ENCODE results near the gene SRSF7. TPM values are rescaled to one million over a fixed set of nuclear protein-coding genes. Genes with fewer than 3 reads are reported as not detected.

SRSF7 gene
- total RNA-seq, 4 donors from 2014 or later: 21.5 to 51.4 (median 34.1) TPM

GRCh38 chr2:38788306-38788705, 37.1 kb upstream of the SRSF7 start:
- no peaks in the 10 kb centered on the region for H3K9me3 ChIP-seq
- H3K27ac ChIP-seq: no peak overlapping the region
- no peak overlapping the region for H3K4me3 ChIP-seq
- DNase-seq (no peak), ATAC-seq (no peak)
- H3K27me3 ChIP-seq: no peaks in the 10 kb centered on the region
- peaks cover 0 to 6% of the 10 kb centered on the region in 2 donors for H3K36me3 ChIP-seq
- TF ChIP-seq POLR2A (IDR thresholded peaks at IDR 0.05) (no peak), CTCF (IDR thresholded peaks at IDR 0.05 in 4 of 5, conservative IDR thresholded peaks at IDR 0.05 in 1 of 5) (no peak)
- in situ Hi-C loops (cut with MboI; ENCODE audit: low sequenced_read_pairs in 4 of 4): no loop called here
- no peaks in the 10 kb centered on the region for H3K4me1 ChIP-seq
- intact Hi-C loops (cut with DNase I; ENCODE audit: low total_unique reads): no loop called here

GRCh38 chr2:38783586-38783985, 32.4 kb upstream of the SRSF7 start:
- in situ Hi-C loops (cut with MboI; ENCODE audit: low sequenced_read_pairs in 4 of 4): no loop called here
- Histone ChIP-seq H3K27ac (no peak overlapping the region), H3K4me3 (no peak overlapping the region), H3K36me3 (peaks cover 0 to 26% of the 10 kb centered on the region in 2 donors), H3K9me3 (no peaks in the 10 kb centered on the region), H3K4me1 (peaks cover 6 to 8% of the 10 kb centered on the region in 2 donors), H3K27me3 (no peaks in the 10 kb centered on the region)
- DNase-seq (no peak), ATAC-seq (no peak)
- intact Hi-C loops (cut with DNase I; ENCODE audit: low total_unique reads): no loop called here
- no peak for TF ChIP-seq CTCF (IDR thresholded peaks at IDR 0.05 in 4 of 5, conservative IDR thresholded peaks at IDR 0.05 in 1 of 5)
- no peak for TF ChIP-seq POLR2A (IDR thresholded peaks at IDR 0.05)

GRCh38 chr2:38778687-38779082, 27.5 kb upstream of the SRSF7 start:
- TF ChIP-seq CTCF (IDR thresholded peaks at IDR 0.05 in 4 of 5, conservative IDR thresholded peaks at IDR 0.05 in 1 of 5) (no peak), POLR2A (IDR thresholded peaks at IDR 0.05) (no peak)
- H3K27ac ChIP-seq: peak overlapping the region; percentile 54 to 81 (median 75)
- no peaks in the 10 kb centered on the region for H3K27me3 ChIP-seq
- no peak for ATAC-seq
- intact Hi-C loops (cut with DNase I; ENCODE audit: low total_unique reads): loop anchor here (1.0 to 2.0 kb wide), 2 partner anchors 27 to 96 kb away; partner anchors contain the start of genes DHX57, MORN2 and SRSF7
- DNase-seq: no peak
- peak overlapping the region; percentile 58 to 89 (median 80) for H3K4me3 ChIP-seq
- peaks cover 9 to 10% of the 10 kb centered on the region in 2 donors for H3K4me1 ChIP-seq
- in situ Hi-C loops (cut with MboI; ENCODE audit: low sequenced_read_pairs in 4 of 4): no loop called here
- peaks cover 0 to 22% of the 10 kb centered on the region in 2 donors for H3K36me3 ChIP-seq
- no peaks in the 10 kb centered on the region for H3K9me3 ChIP-seq

- DNase-seq: no peak
- intact Hi-C loops (cut with DNase I; ENCODE audit: low total_unique reads): no loop called here
- in situ Hi-C loops (cut with MboI; ENCODE audit: low sequenced_read_pairs in 4 of 4): no loop called here
Observed at GRCh38 chr2:38776531-38776930, 25.4 kb upstream of the SRSF7 start.

More at GRCh38 chr2:38776531-38776930, 25.4 kb upstream of the SRSF7 start:
- H3K9me3 ChIP-seq: no peaks in the 10 kb centered on the region
- H3K27me3 ChIP-seq: no peaks in the 10 kb centered on the region
- ATAC-seq: no peak
- H3K27ac ChIP-seq: no peak overlapping the region
- peaks cover 9 to 10% of the 10 kb centered on the region in 2 donors for H3K4me1 ChIP-seq
- peaks cover 0 to 13% of the 10 kb centered on the region in 2 donors for H3K36me3 ChIP-seq
- TF ChIP-seq POLR2A (IDR thresholded peaks at IDR 0.05): no peak
- TF ChIP-seq CTCF (IDR thresholded peaks at IDR 0.05 in 4 of 5, conservative IDR thresholded peaks at IDR 0.05 in 1 of 5): no peak
- no peak overlapping the region for H3K4me3 ChIP-seq
